Spleen (tissue), 7 donors: ENCODE measurements around the gene ZNF562.

ENCODE experiments used
- POLR2A ChIP-seq, 3 donors: fragments of 450-650 bp; IDR thresholded peaks; one replicate each; pipeline ENCODE4 v1.5.1; 2017; ENCODE audit warnings: antibody characterized with exemption in 3 of 3, mild to moderate bottlenecking in 1 of 3
- TF ChIP-seq, protein P1 (sequence below), 11 experiments: fragments of 200-600 bp in 7 of 11; fragments of 450-650 bp in 4 of 11; sonication (generic) in 4 of 11; IDR thresholded peaks in 8 of 11; conservative IDR thresholded peaks in 3 of 11; 1 replicate in 7 of 11; 2 replicates in 4 of 11; pipeline versions ENCODE4 v1.4.0 to v1.8.0; 2016 to 2021; ENCODE audit warnings: antibody characterized with exemption in 11 of 11, inconsistent platforms in 4 of 11, mild to moderate bottlenecking in 1 of 11
- donor health status: DM: no; HTN: no; CAD: no; lungs with moderate emphysema.
- donor health status: DM: no; HTN: no; CAD: no.
- donor health status: DM: no; HTN: no; CAD: no.

DNA sequence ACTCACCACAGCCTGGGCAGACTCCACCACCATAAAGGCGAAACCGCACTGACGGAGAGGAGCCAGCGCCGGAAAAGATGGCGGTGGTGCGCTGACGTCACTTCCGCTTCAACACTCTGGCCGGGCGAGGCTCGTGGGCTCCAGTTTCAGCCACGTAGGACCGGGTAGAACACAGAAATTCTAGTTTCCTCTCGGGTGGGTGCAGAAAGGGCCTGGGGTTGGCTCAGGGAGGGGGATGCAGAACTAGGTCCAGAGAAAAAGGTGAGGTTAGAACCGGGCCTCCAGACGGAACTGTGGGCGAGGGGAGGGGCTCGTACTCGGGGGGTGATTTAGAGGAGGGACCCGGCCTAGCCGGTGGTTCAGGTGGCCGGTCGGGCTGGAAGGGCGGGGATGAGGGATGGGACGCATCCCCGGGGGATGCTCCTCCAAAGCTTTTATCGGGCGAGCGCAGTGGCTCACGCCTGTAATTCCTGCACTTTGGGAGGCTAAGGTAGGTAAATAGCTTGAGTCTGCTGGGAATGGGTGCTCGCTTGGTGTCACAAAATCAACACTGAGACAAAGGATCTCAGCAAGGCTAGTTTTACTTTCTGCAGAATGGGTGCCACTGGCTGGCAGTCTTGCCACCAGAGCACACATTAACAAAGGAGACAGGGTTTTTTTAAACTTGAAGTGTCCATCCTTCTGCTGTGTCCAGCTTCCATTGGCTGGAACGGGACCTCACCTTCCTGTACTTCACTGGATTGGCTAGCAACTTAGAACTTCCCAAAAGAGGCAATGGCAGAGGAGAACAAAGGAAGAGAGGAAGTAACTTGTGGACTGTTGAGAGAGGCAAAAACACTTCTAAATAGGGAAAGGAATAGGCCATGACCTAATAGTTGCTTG is 53.5 kb downstream of the ZNF562 start, which contains the start of gene ZNF561:
- TF ChIP-seq, protein P1, sequence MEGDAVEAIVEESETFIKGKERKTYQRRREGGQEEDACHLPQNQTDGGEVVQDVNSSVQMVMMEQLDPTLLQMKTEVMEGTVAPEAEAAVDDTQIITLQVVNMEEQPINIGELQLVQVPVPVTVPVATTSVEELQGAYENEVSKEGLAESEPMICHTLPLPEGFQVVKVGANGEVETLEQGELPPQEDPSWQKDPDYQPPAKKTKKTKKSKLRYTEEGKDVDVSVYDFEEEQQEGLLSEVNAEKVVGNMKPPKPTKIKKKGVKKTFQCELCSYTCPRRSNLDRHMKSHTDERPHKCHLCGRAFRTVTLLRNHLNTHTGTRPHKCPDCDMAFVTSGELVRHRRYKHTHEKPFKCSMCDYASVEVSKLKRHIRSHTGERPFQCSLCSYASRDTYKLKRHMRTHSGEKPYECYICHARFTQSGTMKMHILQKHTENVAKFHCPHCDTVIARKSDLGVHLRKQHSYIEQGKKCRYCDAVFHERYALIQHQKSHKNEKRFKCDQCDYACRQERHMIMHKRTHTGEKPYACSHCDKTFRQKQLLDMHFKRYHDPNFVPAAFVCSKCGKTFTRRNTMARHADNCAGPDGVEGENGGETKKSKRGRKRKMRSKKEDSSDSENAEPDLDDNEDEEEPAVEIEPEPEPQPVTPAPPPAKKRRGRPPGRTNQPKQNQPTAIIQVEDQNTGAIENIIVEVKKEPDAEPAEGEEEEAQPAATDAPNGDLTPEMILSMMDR (IDR thresholded peaks at IDR 0.05 in 8 of 11, conservative IDR thresholded peaks at IDR 0.05 in 3 of 11): peak in 2 of 11 experiments; percentile 9 to 12
- TF ChIP-seq POLR2A (IDR thresholded peaks at IDR 0.05): no peak
